Subcutaneous abdominal adipose tissue (tissue), 5 donors: ENCODE results near the gene SMG6.

ENCODE experiments used
- H3K27ac ChIP-seq: one replicate; pipeline ENCODE4 v1.7.0; 2013; ENCODE audit warnings: low read depth, mild to moderate bottlenecking, inconsistent platforms, low read length, moderate library complexity
- H3K27me3 ChIP-seq, 5 donors: one replicate each; pipeline ENCODE4 v1.7.0; 2013; ENCODE audit warnings: low read length in 5 of 5, inconsistent platforms in 1 of 5; ENCODE audit not compliant: control insufficient read depth in 5 of 5, insufficient read depth in 4 of 5
- H3K36me3 ChIP-seq, 5 donors: one replicate each; pipeline ENCODE4 v1.7.0; 2013; ENCODE audit warnings: low read length in 5 of 5; ENCODE audit not compliant: control insufficient read depth in 5 of 5, insufficient read depth in 5 of 5
- H3K4me1 ChIP-seq, 5 donors: one replicate each; pipeline ENCODE4 v1.7.0; 2013; ENCODE audit warnings: low read length in 5 of 5, mild to moderate bottlenecking in 3 of 5, moderate library complexity in 1 of 5; ENCODE audit not compliant: control insufficient read depth in 5 of 5, insufficient read depth in 5 of 5
- H3K4me3 ChIP-seq, 5 donors: one replicate each; pipeline ENCODE4 v1.7.0; 2013; ENCODE audit warnings: low read length in 5 of 5, low read depth in 1 of 5
- H3K9ac ChIP-seq, 5 donors: one replicate each; pipeline ENCODE4 v1.7.0; 2013; ENCODE audit warnings: low read length in 5 of 5, mild to moderate bottlenecking in 4 of 5, moderate library complexity in 3 of 5
- H3K9me3 ChIP-seq, 5 donors: one replicate each; pipeline ENCODE4 v1.7.0; 2013; ENCODE audit warnings: low read length in 5 of 5; ENCODE audit not compliant: control insufficient read depth in 5 of 5
- donor health status: healthy.
- donor health status: healthy.
- donor health status: healthy.
- donor health status: healthy.
- donor health status: healthy.

SMG6 gene

GRCh38 chr17:2042390-2042847, 261.2 kb downstream of the SMG6 start:
- Histone ChIP-seq H3K36me3 (peaks cover 0 to 46% (median 29%) of the 10 kb centered on the region in 5 donors), H3K9me3 (no peaks in the 10 kb centered on the region), H3K4me3 (peak overlapping the region; percentile 85 to 97 (median 88)), H3K9ac (peak overlapping the region; percentile 29 to 93 (median 89)), H3K4me1 (peaks cover 3 to 36% (median 27%) of the 10 kb centered on the region in 5 donors), H3K27ac (peak overlapping the region; percentile 88), H3K27me3 (no peaks in the 10 kb centered on the region)

- H3K9me3 ChIP-seq = no peaks in the 10 kb centered on the region
- peaks cover 3 to 36% (median 27%) of the 10 kb centered on the region in 5 donors for H3K4me1 ChIP-seq
- peaks cover 0 to 52% (median 35%) of the 10 kb centered on the region in 5 donors for H3K36me3 ChIP-seq
- H3K4me3 ChIP-seq = peak within 1 kb of the TSS; percentile 85 to 97 (median 88)
- H3K9ac ChIP-seq = peak within 1 kb of the TSS; percentile 29 to 93 (median 89)
- peak within 1 kb of the TSS; percentile 88 for H3K27ac ChIP-seq
- no peaks in the 10 kb centered on the region for H3K27me3 ChIP-seq
Observed at GRCh38 chr17:2041561-2042389, 261.8 kb downstream of the SMG6 start, which contains the start of gene OVCA2. Gene OVCA2, plus strand, starts transcription at chr17:2042022. Its CDS starts 26 bp downstream, at chr17:2042048.

GRCh38 chr17:2040942-2041560, 262.5 kb downstream of the SMG6 start:
- Histone ChIP-seq H3K27me3 (no peaks in the 10 kb centered on the region), H3K4me3 (peak overlapping the region; percentile 45 to 89 (median 85)), H3K36me3 (peaks cover 0 to 59% (median 42%) of the 10 kb centered on the region in 5 donors), H3K9me3 (no peaks in the 10 kb centered on the region), H3K4me1 (peaks cover 3 to 36% (median 27%) of the 10 kb centered on the region in 5 donors), H3K9ac (peak overlapping the region in 4 of 5 donors; percentile 61 to 93 (median 86)), H3K27ac (peak overlapping the region; percentile 88)

GRCh38 chr17:2040219-2040827, 263.3 kb downstream of the SMG6 start:
- no peaks in the 10 kb centered on the region for H3K9me3 ChIP-seq
- H3K4me3 ChIP-seq = no peak overlapping the region
- H3K27ac ChIP-seq = peak overlapping the region; percentile 88
- peaks cover 3 to 36% (median 27%) of the 10 kb centered on the region in 5 donors for H3K4me1 ChIP-seq
- H3K9ac ChIP-seq = no peak overlapping the region
- peaks cover 0 to 65% (median 48%) of the 10 kb centered on the region in 5 donors for H3K36me3 ChIP-seq
- no peaks in the 10 kb centered on the region for H3K27me3 ChIP-seq

GRCh38 chr17:2037155-2037554, 266.4 kb downstream of the SMG6 start:
- Histone ChIP-seq H3K9ac (no peak overlapping the region), H3K36me3 (peaks cover 0 to 56% (median 42%) of the 10 kb centered on the region in 5 donors), H3K27ac (no peak overlapping the region), H3K27me3 (no peaks in the 10 kb centered on the region), H3K4me3 (no peak overlapping the region), H3K4me1 (peaks cover 3 to 13% (median 10%) of the 10 kb centered on the region in 5 donors), H3K9me3 (no peaks in the 10 kb centered on the region)

- Histone ChIP-seq H3K9ac (no peak overlapping the region), H3K4me1 (peaks cover 3 to 11% (median 8%) of the 10 kb centered on the region in 5 donors), H3K4me3 (no peak overlapping the region), H3K27me3 (no peaks in the 10 kb centered on the region), H3K9me3 (no peaks in the 10 kb centered on the region), H3K27ac (no peak overlapping the region), H3K36me3 (peaks cover 0 to 53% (median 42%) of the 10 kb centered on the region in 5 donors)
Observed at GRCh38 chr17:2035541-2036488, 267.8 kb downstream of the SMG6 start.

GRCh38 chr17:2034806-2035540, 268.6 kb downstream of the SMG6 start:
- H3K27ac ChIP-seq = no peak overlapping the region
- H3K36me3 ChIP-seq = peaks cover 0 to 49% (median 36%) of the 10 kb centered on the region in 5 donors
- no peaks in the 10 kb centered on the region for H3K9me3 ChIP-seq
- peaks cover 3 to 19% (median 14%) of the 10 kb centered on the region in 5 donors for H3K4me1 ChIP-seq
- H3K9ac ChIP-seq = no peak overlapping the region
- no peak overlapping the region for H3K4me3 ChIP-seq
- no peaks in the 10 kb centered on the region for H3K27me3 ChIP-seq

- H3K4me3 ChIP-seq = no peak overlapping the region
- peaks cover 3 to 24% (median 18%) of the 10 kb centered on the region in 5 donors for H3K4me1 ChIP-seq
- peaks cover 0 to 44% (median 34%) of the 10 kb centered on the region in 5 donors for H3K36me3 ChIP-seq
Observed at GRCh38 chr17:2034157-2034556, 269.4 kb downstream of the SMG6 start.

More at GRCh38 chr17:2034157-2034556, 269.4 kb downstream of the SMG6 start:
- no peak overlapping the region for H3K9ac ChIP-seq
- no peaks in the 10 kb centered on the region for H3K9me3 ChIP-seq
- H3K27ac ChIP-seq = no peak overlapping the region
- H3K27me3 ChIP-seq = no peaks in the 10 kb centered on the region
